Measurements from ENCODE around the gene LRRN4CL.
"Not testable (repeated sequence)": the region's sequence is repeated elsewhere in the genome, so short reads cannot be mapped to it uniquely, and the experiment has no call there.

LRRN4CL gene

GRCh38 chr11:62708392-62708791 lies 19.1 kb upstream of the LRRN4CL start:
- Mint-ChIP-seq H3K27me3 (ENCODE audit: low read depth, poor library complexity) (no peaks in the 10 kb centered on the region), H3K9me3 (no peaks in the 10 kb centered on the region), H3K4me3 (peak overlapping the region; percentile 89), H3K27ac (no peak overlapping the region), H3K36me3 (ENCODE audit: low read depth) (peaks cover 32% of the 10 kb centered on the region), H3K4me1 (peaks cover 62% of the 10 kb centered on the region)
- no peak for TF ChIP-seq CTCF (IDR thresholded peaks at IDR 0.05)
- no peak for DNase-seq

GRCh38 chr11:62707277-62707861 lies 18.0 kb upstream of the LRRN4CL start, which contains the start of the genes BSCL2 and GNG3:
BSCL2 (minus strand) TSS chr11:62707424; CDS start chr11:62707195, 229 bp downstream.
GNG3 (plus strand) TSS chr11:62707676; CDS start chr11:62708296, 620 bp downstream.
- Mint-ChIP-seq H3K9me3 (no peaks in the 10 kb centered on the region), H3K27me3 (ENCODE audit: low read depth, poor library complexity) (no peaks in the 10 kb centered on the region), H3K36me3 (ENCODE audit: low read depth) (peaks cover 26% of the 10 kb centered on the region), H3K4me3 (peak within 1 kb of the TSS; percentile 89), H3K4me1 (peaks cover 52% of the 10 kb centered on the region), H3K27ac (peak within 1 kb of the TSS; percentile 98)
- DNase-seq = peak; percentile 91
- TF ChIP-seq CTCF (IDR thresholded peaks at IDR 0.05) = no peak

GRCh38 chr11:62706850-62707247 lies 17.5 kb upstream of the LRRN4CL start:
- Mint-ChIP-seq H3K27me3 (ENCODE audit: low read depth, poor library complexity) (no peaks in the 10 kb centered on the region), H3K9me3 (no peaks in the 10 kb centered on the region), H3K36me3 (ENCODE audit: low read depth) (peaks cover 26% of the 10 kb centered on the region), H3K4me1 (peaks cover 48% of the 10 kb centered on the region), H3K4me3 (peak overlapping the region; percentile 89), H3K27ac (peak overlapping the region; percentile 98)
- TF ChIP-seq CTCF (IDR thresholded peaks at IDR 0.05) = no peak
- no peak for DNase-seq

GRCh38 chr11:62705880-62706849 lies 16.8 kb upstream of the LRRN4CL start:
- Mint-ChIP-seq H3K4me3 (peak overlapping the region; percentile 89), H3K36me3 (ENCODE audit: low read depth) (peaks cover 28% of the 10 kb centered on the region), H3K9me3 (no peaks in the 10 kb centered on the region), H3K27me3 (ENCODE audit: low read depth, poor library complexity) (no peaks in the 10 kb centered on the region), H3K27ac (peak overlapping the region; percentile 98), H3K4me1 (peaks cover 48% of the 10 kb centered on the region)
- DNase-seq = peak; percentile 98
- TF ChIP-seq CTCF (IDR thresholded peaks at IDR 0.05) = no peak

- no peak for TF ChIP-seq CTCF (IDR thresholded peaks at IDR 0.05)
- Mint-ChIP-seq H3K36me3 (ENCODE audit: low read depth) (peaks cover 25% of the 10 kb centered on the region), H3K4me3 (peak overlapping the region; percentile 89), H3K9me3 (no peaks in the 10 kb centered on the region), H3K27ac (peak overlapping the region; percentile 91), H3K27me3 (ENCODE audit: low read depth, poor library complexity) (no peaks in the 10 kb centered on the region), H3K4me1 (peaks cover 48% of the 10 kb centered on the region)
- DNase-seq = no peak
Observed at GRCh38 chr11:62705413-62705812, 16.1 kb upstream of the LRRN4CL start.

GRCh38 chr11:62703921-62704320 lies 14.6 kb upstream of the LRRN4CL start:
- not testable (repeated sequence) for H3K4me3 Mint-ChIP-seq; H3K9me3 Mint-ChIP-seq; H3K27me3 Mint-ChIP-seq (ENCODE audit: low read depth, poor library complexity); DNase-seq; H3K27ac Mint-ChIP-seq
- H3K4me1 Mint-ChIP-seq = peaks cover 34% of the 10 kb centered on the region
- H3K36me3 Mint-ChIP-seq (ENCODE audit: low read depth) = peaks cover 25% of the 10 kb centered on the region
